ENCODE results near the gene COPA.

COPA gene

GRCh38 chr1:160363010-160363409 is 20.0 kb upstream of the COPA start:
- DNase-seq (ENCODE audit: low read depth, low spot score): no peak

- no peak for DNase-seq (ENCODE audit: low read depth, low spot score)
Observed at GRCh38 chr1:160362168-160362957, 19.3 kb upstream of the COPA start.

GRCh38 chr1:160361814-160362167 is 18.7 kb upstream of the COPA start:
- no peak for DNase-seq (ENCODE audit: low read depth, low spot score)

- DNase-seq (ENCODE audit: low read depth, low spot score): no peak
Observed at GRCh38 chr1:160361199-160361598, 18.1 kb upstream of the COPA start.

- no peak for DNase-seq (ENCODE audit: low read depth, low spot score)
Observed at GRCh38 chr1:160360227-160360695, 17.2 kb upstream of the COPA start.

- no peak for DNase-seq (ENCODE audit: low read depth, low spot score)
Observed at GRCh38 chr1:160359559-160360226, 16.6 kb upstream of the COPA start.

GRCh38 chr1:160358073-160358472 is 15.0 kb upstream of the COPA start:
- DNase-seq (ENCODE audit: low read depth, low spot score): no peak

- no peak for DNase-seq (ENCODE audit: low read depth, low spot score)
Observed at GRCh38 chr1:160357286-160358002, 14.4 kb upstream of the COPA start.

- DNase-seq (ENCODE audit: low read depth, low spot score): no peak
Observed at GRCh38 chr1:160354388-160354985, 11.4 kb upstream of the COPA start.

- DNase-seq (ENCODE audit: low read depth, low spot score): no peak
Observed at GRCh38 chr1:160353223-160353622, 10.2 kb upstream of the COPA start.

- DNase-seq (ENCODE audit: low read depth, low spot score): no peak
Observed at GRCh38 chr1:160352555-160352954, 9.5 kb upstream of the COPA start.

GRCh38 chr1:160351629-160352028 is 8.6 kb upstream of the COPA start:
- DNase-seq (ENCODE audit: low read depth, low spot score): no peak

GRCh38 chr1:160346958-160347357 is 3.9 kb upstream of the COPA start:
- DNase-seq (ENCODE audit: low read depth, low spot score): no peak

GRCh38 chr1:160346463-160346862 is 3.4 kb upstream of the COPA start:
- no peak for DNase-seq (ENCODE audit: low read depth, low spot score)

- DNase-seq (ENCODE audit: low read depth, low spot score): no peak
Observed at GRCh38 chr1:160344936-160345335, 1.9 kb upstream of the COPA start.

- DNase-seq (ENCODE audit: low read depth, low spot score): no peak
Observed at GRCh38 chr1:160344241-160344640, 1.2 kb upstream of the COPA start.

GRCh38 chr1:160342526-160342925 is 524 bp downstream of the COPA start:
- DNase-seq (ENCODE audit: low read depth, low spot score): no peak

- DNase-seq (ENCODE audit: low read depth, low spot score): no peak
Observed at GRCh38 chr1:160340866-160341265, 2.2 kb downstream of the COPA start.

GRCh38 chr1:160340146-160340545 is 2.9 kb downstream of the COPA start:
- DNase-seq (ENCODE audit: low read depth, low spot score): no peak

GRCh38 chr1:160338580-160338979 is 4.5 kb downstream of the COPA start:
- no peak for DNase-seq (ENCODE audit: low read depth, low spot score)

- DNase-seq (ENCODE audit: low read depth, low spot score): no peak
Observed at GRCh38 chr1:160332516-160332915, 10.5 kb downstream of the COPA start.

GRCh38 chr1:160330119-160330518 is 12.9 kb downstream of the COPA start:
- no peak for DNase-seq (ENCODE audit: low read depth, low spot score)

Measured in smooth muscle cell of the brain vasculature (primary cell).